Stimulated activated naive CD8-positive, alpha-beta T cell treated with anti-CD3 and anti-CD28 coated beads, Interleukin-15, Interleukin-2, amounts not matched to agents 100 U/mL and 50 U/mL, for 24 hours (primary cell): ENCODE results near the gene NANP.
A peak's percentile ranks its signal among the peaks of the same experiment; 100 is the strongest.
"Not testable (repeated sequence)": the region's sequence is repeated elsewhere in the genome, so short reads cannot be mapped to it uniquely, and the experiment has no call there.

Experiments
- ATAC-seq: fragments of 150-1000 bp; cut with Tn5 transposase; one replicate; pipeline ENCODE4 v1.10.0; 2021
- DNase-seq: peaks from one replicate; pipeline ENCODE4 v3.0.0; 2021

Gene NANP

DNA sequence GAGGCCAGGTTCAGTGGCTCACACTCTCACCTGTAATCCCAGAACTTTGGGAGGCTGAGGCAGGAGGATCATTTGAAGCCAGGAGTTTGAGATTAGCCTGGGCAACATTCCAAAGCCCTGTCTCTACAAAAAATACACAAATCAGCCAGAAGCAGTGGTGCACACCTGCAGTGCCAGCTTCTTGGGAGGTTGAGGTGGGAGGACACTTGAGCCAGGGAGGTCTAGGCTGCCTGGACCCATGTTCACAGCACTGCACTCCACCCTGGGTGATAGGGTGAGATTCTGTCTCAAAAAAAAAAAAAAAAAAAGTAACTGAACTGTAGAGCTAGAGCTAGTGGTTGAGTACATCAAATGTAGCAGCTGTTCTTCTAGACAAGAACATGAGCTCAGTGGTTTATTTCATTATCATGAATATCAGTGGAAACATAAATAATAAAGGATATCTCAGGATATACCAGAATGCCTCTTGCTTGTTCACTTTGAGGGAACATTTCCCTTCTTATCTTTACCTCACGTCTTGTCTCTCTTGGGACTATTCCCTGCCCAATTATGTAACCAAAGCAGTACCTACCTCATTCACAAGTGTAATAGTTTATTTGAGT is 17.6 kb downstream of the NANP start:
- no peak for ATAC-seq

DNA sequence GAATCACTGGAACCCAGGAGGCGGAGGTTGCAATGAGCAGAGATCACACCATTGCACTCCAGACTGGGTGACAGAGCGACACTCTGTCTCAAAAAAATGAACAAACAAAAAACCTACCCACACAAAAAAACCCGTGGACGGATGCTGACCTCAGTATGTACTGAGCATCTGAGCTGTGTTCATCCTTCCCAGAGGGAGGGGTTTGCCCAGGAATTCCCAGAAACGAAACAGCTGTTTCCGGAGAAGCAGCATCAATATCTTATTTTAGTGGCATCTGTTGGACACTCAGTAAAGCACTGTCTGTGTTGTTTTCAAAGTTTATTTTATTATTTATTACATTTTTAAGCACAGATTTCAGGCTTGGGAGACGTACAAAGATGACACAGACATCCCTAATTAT is 18.7 kb downstream of the NANP start:
- no peak for ATAC-seq

More for the DNA sequence above, 17.6 kb downstream of the NANP start:
- DNase-seq, result no peak

DNA sequence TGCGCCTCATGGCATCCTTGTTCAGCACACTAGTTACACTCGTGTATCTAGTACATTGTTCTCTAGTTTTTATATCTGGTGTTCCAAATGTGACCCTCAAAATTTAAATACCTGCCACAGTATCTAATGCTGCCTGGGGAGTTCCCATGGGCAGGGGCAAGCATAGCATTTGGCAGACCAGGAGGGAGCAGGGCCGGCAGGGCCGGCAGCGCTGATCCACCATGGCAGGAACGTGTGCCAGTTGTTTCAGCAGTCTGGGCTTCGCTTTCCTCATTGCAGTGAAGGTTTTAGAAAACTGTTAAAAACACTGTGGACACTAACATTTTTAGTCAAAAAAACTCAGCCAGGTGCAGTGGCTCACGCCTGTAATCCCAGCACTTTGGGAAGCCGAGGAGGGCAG is 19.2 kb downstream of the NANP start:
- no peak for ATAC-seq
- DNase-seq, result no peak

More for the DNA sequence above, 18.7 kb downstream of the NANP start:
- DNase-seq, result no peak

DNA sequence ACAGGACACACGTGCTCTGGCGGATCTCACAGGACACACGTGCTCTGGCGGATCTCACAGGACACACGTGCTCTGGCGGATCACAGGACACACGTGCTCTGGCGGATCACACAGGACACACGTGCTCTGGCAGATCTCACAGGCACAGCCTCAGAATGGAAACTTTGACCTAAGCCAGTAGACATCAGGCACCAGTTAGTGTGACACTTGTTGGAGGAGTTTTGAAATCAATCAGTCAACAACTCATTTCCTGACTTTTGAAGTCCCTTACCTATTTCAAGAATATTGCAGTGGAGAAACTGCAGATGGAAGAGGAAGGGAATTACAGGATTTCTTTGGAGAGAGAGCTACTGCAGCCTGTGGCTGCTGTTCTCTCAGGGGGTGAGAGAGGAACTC is 20.9 kb downstream of the NANP start:
- ATAC-seq, result peak; percentile 79

DNA sequence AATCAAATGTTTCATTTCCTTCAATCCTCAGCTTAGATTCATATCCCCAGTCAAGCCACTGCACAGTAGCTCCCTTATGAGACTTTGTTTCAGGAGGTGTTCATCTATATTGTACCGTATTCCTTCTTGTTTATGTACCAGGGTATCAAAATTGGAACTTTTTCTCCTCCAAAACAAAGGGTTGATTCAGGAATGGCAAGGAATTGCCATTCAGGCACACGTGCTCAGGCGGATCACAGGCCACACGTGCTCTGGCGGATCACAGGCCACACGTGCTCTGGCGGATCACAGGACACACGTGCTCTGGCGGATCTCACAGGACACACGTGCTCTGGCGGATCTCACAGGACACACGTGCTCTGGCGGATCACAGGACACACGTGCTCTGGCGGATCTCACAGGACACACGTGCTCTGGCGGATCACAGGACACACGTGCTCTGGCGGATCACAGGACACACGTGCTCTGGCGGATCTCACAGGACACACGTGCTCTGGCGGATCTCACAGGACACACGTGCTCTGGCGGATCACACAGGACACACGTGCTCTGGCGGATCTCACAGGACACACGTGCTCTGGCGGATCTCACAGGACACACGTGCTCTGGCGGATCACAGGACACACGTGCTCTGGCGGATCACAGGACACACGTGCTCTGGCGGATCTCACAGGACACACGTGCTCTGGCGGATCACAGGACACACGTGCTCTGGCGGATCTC is 21.5 kb downstream of the NANP start:
- not testable (repeated sequence) for ATAC-seq, DNase-seq

More for the DNA sequence above, 20.9 kb downstream of the NANP start:
- DNase-seq, result not testable (repeated sequence)

DNA sequence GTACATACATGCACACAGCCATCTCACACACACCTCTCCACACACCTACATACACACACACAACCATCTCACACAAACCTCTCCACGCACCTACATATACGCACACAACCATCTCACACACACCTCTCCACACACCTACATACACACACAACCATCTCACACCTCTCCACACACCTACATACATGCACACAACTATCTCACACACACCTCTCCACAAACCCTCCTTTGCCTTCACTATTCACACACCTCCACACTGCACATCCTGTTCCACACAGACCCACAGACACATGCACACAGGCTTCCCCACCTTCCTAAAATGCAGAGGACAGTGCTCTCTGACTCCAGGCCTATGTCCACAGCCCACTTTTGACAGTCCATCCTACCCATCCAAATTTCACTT is 22.2 kb downstream of the NANP start:
- ATAC-seq (no peak), DNase-seq (no peak)

DNA sequence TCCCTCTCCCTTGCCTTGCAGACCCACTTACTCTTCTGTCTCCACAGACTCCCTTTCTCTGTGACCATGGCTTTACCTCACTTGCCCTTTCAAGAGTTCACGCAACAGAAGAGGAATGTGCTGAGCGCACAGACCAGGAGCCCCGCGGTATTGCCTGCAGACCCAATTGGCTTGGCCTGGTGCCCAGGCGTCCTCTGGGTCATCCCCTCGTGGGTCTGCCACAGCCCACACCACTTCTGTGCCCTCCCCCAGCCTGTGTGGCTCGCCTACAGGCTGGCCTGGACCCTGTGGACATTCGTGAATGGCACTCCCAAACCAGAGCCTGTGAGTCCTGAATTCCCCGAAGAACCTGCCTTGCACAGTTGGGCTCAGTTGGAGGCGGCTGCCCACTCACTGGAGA is 23.2 kb downstream of the NANP start:
- no peak for ATAC-seq

DNA sequence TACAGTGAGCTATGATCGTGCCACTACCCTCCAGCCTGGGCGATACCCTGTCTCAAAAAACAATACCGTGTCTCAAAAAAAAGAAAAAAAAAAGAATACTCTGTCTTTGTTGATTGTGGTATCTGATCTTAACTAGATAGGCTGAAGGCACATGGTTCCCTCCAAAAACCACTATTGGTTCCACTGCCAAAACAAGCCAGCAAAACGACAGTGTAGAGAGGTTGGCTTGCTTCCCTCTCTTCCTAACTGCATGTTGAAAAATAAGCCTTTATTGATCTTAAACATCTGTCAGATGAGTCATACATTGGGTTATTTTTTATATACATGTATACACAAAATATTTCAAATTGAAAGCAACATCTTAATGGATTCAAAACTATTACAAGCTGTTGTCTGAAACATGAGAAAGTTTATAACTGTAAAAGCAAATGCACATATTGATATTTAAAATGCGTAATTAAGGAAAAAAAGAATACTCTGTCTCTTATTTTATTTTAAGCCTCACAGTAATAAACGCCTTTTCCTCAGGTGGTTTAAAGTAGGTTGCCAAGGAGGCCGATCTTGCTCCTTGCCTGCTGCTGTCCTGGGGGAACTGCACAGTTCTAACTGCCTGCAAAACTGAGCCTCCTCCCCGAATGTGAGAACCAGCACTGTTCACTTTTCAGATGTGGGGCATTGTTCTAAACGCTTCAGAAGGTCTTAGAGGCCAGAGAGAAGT is 31.5 kb downstream of the NANP start:
- DNase-seq (no peak), ATAC-seq (no peak)

More for the DNA sequence above, 23.2 kb downstream of the NANP start:
- DNase-seq, result no peak

DNA sequence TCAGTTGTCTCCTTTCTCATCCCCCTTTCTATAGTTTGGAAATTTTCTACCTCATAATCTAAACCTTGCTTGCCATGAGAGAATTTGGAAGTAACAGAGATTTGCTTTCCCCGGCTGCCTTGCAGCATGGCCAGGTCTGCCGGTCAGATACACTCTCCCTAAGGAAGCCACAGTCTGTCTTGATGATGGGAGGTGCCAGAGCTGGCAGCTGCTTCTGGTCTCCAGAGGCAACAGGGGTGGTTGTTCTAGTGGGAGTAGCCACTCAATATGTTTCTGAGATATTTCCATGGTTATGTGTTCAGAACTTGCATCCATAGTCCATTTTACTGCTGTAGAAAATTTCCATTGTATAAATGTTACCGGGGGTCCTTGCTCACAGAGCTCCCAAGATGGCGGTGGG is 33.0 kb downstream of the NANP start:
- ATAC-seq, DNase-seq: not testable (repeated sequence)

DNA sequence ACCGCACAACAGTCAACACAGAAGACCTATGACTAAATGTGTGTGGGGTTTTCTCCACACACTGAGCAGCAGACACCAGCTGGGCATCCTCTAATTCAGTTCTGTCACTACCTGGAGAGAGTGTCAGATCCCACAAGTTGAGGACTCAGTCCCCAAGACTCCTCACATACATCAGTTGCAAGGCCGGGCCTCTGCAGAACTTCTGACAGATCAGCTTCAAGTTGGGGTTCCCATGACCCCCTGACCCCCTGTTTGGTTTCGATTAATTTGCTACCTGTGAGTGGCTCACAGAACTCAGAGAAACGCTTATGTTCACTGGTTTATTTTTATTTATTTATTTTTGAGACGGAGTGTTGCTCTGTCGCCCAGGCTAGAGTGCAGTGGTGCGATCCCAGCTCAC is 35.3 kb downstream of the NANP start:
- ATAC-seq, result no peak

DNA sequence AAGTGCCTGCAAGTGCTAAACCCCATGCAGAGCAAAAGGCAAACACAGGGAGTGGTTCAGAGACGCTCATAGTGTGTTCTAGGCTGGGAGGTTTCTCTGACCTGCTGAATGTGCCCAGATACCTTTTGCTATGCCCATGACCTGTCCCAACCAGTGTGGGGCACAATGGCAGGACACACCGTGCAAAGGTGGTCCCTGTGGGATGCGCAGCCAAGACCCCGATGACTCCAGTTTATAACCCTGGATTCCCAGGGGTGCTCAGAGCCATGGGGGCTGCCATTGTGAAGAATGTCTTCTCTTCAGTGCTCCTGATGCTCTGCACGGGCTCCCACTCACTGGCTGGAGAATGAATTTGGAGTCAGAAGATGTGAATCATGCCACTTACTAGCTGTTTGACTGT is 36.3 kb downstream of the NANP start:
- no peak for DNase-seq
- no peak for ATAC-seq

More for the DNA sequence above, 35.3 kb downstream of the NANP start:
- no peak for DNase-seq

DNA sequence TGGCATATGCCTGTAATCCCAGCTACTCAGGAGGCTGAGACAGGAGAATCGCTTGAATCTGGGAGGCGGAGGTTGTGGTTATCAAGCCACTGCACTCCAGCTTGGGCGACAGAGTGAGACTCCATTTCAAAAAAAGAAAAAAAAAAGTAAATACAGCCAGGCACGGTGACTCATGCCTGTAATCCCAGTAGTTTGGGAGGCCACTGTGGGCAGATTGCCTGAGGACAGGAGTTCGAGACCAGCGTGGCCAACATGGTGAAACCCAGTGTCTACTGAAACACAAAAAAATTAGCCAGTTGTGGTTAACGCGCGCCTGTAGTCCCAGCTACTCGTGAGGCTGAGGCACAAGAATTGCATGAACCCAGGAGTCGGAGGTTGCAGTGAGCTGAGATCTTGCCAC is 36.9 kb downstream of the NANP start:
- ATAC-seq, result no peak

DNA sequence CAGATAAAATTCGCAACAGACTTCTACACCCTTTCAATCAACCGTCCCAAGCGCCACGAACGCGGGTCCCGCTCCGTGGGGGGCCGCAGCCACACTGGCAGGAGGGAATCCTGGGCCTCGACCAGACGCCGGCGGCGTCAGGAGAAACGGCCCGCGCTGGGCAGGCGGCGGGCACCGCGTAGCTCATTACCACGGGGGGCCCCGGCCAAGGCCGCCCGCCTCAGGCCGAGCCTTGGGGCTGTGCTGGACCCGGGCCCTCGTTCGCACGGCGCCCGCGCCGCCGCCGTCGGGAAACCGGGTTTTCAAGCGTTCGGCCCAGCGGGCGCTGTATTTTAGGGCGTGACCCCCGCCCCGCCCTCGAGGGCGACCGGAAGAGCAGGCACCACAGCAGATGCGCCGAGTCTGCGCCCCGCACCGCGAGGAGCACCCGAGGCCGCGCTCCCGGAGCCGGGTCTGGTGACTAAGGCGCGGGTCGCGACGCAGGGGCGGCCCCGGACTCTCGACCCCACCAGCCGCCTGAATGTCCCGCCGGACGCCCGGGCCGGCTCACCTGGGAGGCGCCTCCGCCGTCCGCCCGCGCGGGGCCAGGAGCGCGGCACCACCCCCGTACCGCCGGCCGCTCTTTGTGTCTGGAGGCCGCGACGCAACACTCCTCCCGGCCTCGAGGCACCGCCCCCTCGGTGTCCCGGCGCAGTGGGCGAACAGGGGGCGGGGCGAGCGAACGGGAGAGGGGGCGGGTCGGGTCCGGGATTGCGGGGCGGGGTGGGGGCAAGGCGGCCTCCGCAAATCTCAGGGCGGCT is 38.7 kb downstream of the NANP start, which contains the start of gene NINL:
Gene NINL (minus strand): TSS at position 627 of the 800 bp plus-strand sequence. CDS start 58,944 bp downstream, outside the sequence.
- DNase-seq, result peak; percentile 64
- peak; percentile 82 for ATAC-seq

More for the DNA sequence above, 36.9 kb downstream of the NANP start:
- no peak for DNase-seq

DNA sequence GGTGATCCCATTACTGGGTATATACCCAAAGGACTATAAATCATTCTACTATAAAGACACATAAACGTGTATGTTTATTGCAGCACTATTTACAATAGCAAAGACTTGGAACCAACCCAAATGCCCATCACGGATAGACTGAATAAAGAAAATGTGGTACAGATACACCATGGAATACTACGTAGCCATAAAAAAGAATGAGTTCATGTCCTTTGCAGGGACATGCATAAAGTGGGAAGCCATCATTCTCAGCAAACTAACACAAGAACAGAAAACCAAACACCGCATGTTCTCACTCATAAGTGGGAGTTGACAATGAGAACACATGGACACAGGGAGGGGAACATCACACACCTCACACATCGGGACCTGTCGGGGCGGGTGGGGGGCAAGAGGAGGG is 40.2 kb downstream of the NANP start:
- DNase-seq, ATAC-seq: not testable (repeated sequence)

DNA sequence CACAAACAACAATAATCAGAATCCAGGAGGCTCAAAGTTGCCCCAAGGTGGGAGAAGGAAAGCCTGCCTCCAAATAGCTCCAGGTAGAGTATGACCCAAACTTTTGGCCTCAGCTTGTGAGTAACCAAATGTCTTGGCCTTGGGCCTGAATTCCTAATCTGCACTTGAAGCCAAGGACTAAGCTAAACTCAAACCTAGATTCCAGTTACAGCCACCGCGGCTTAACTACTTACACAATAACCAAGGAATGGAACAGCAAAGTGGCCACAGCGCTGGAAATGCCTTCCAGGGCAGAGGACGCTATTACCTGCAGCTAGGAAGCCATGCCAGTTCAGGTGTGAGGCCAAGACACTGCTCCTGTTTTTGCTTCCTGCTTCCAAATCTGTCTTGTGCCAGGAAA is 43.1 kb downstream of the NANP start:
- DNase-seq (no peak), ATAC-seq (no peak)

DNA sequence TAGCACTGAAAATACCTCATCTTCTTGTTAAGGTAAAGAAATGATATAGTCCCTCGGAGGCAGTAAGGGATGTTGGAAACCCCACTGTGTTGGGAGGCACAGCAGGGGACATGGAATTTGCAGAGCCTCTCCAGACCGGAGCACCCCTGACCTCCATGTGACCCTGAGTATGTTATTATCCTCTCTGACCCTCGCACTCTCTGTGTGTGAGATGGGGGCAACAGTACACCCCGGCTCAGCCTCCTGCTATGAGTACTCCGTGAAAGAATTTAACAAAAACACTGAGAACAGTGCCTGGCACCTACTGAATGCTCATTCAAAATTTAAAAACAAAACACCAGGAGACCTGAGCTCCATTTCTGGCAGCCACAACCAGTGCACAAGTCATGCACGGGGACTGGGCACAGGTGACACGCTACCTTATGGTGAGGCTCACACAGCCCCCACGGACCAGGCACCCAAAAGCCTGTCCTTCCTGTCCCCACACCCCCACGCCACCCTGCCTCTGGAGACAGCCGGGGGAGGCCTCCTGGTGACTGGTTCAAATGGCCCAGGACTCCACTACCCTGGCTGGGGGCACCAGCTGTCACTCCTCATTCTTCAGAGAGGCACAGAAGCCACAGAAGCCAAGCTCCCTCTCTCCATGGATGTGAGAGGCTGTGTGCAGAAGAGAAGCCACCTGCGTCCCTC is 44.6 kb downstream of the NANP start:
- ATAC-seq (no peak), DNase-seq (no peak)

DNA sequence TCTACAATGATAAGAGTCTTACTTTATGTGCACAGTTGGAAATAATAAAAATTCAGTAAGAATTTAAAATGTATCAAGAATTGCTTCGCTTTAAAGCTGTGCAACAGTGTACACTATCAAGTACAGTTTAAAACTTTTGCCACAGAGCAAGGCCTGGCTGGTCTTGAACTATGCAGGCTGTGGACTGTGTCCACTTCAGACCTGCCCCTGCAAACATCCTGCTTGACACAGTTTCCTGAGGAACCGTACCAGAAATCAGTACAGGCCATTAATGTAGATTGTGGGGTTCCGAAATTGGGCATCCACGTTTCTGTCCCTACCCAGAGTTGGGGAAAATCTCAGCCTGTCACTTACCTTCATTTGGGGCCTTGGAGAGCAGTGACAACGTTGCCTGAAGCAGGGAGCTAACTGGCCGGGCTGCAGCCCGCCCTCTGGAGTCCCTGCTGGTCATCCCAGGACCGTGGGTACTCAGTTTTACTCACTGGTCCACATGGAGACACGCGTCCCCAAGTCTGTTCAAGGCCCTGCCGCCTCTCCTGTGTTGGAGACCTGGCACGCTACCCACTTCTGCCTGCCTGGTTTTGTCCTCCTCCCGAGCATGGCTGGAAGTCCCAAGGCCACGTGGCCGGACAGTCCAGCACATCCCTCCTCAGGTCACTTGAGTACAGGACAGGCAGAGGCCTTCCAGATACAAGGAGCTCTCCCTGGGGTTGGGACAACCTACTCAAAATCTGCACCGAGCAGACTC is 46.9 kb downstream of the NANP start:
- no peak for DNase-seq
- ATAC-seq, result no peak

DNA sequence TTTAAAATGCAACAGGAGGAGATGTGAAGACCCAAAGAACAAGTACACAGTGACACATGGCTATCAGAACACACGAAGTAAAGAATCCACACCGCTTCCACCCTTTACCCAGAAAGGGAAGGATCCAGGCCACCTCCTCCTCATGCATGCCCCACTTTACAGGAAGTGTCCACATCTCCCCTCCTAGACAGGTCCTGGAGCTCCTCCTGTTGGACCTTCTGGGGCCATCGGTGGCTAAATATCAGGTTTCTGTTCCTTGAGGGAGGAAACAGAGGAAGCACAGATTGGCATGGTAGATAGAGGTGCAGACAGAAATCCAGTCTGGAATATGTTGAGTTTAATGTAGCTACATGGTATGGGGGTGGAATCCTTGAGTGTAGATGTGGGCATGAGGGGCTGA is 49.4 kb downstream of the NANP start:
- no peak for ATAC-seq

DNA sequence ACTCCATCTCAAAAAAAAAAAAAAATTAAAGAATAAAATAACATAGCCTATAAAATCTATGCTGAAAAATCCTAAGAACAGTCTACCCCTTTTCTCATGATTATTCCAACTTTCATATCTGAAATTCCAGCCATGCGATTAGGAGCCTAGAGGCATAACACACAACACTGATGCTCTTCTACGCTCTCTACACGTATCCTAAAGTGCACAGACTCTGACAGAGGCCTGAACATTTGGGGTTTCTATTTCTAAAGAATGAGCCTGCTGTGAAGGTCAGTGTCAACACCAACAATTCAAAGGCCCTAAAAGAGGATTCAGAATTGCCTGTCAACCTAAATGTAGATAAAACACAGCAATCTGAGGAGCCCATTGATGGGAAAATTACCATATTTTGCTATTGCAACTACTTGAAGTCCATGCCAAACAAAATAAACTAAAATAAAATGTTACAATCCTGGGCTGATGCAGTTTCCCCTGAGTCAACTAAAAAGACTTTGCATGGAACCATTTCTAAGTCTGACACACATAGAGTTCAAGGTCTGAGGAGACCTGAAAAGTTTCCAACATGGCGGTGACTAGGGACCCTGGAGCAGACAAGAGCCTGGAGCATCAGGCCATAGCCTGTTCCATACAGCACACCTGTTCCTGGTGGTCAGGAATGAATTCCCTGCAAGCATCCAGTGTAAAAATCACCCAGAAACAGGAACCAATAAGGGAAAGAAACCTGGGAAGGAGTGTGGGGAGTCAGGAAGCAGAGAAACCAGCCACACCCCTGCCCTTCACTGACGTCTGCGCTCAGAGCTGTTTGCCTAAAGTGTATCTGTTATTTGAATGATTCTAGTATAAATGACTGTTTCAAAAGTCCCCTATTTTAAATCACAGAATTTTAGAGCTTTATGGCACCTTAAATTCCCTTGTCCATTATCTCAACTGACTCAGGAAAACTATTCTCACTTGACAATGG is 50.2 kb downstream of the NANP start:
- DNase-seq, result no peak
- no peak for ATAC-seq

More for the DNA sequence above, 49.4 kb downstream of the NANP start:
- no peak for DNase-seq

DNA sequence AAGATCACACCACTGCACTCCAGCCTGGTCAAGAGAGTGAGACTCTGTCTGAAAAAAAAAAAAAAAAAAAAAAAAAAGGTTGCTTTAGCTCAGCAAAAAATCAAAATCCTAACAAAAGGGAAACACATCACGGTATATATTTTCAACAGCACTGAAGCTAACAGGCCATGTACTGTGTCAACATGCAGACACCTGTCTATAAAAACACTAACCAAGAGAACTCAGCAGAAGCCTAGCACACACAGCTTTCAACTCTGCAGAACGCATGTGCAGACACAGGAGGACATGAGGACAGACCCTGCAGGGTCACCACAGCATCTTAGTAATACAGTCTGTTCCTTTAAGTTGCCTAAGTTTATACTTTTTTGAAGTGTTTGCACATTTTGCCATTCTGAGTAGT is 52.0 kb downstream of the NANP start:
- ATAC-seq (no peak), DNase-seq (no peak)
